HCT116 (cell line): ENCODE results near the gene PLCB3.

ENCODE experiments used
- CBX3 ChIP-seq: IDR thresholded peaks from 2 replicates; pipeline ENCODE4 v1.6.1; 2012; ENCODE audit warnings: low read depth
- ELF1 ChIP-seq: IDR thresholded peaks from 2 replicates; pipeline ENCODE4 v1.6.1; 2012; ENCODE audit warnings: low read depth, borderline replicate concordance
- EZH2 ChIP-seq: fragments of 200-600 bp; sonication (generic); IDR thresholded peaks from 2 replicates; pipeline ENCODE4 v1.6.1; 2017; ENCODE audit warnings: antibody characterized with exemption, mixed run types
- EZH2phosphoT487 ChIP-seq: fragments of 200-600 bp; IDR thresholded peaks from 2 replicates; pipeline ENCODE4 v1.6.1; 2018; ENCODE audit warnings: antibody characterized with exemption, borderline replicate concordance
- JUND ChIP-seq: IDR thresholded peaks from 2 replicates; pipeline ENCODE4 v1.6.1; 2012
- POLR2A ChIP-seq: IDR thresholded peaks from 2 replicates; pipeline ENCODE4 v1.7.0; 2011; ENCODE audit warnings: borderline replicate concordance; ENCODE audit not compliant: insufficient read depth, insufficient read length; ENCODE audit errors: extremely low read depth
- POLR2AphosphoS5 ChIP-seq: IDR thresholded peaks from 2 replicates; pipeline ENCODE4 v1.6.1; 2011; ENCODE audit warnings: mild to moderate bottlenecking, low read depth, low read length, moderate library complexity
- SIN3A ChIP-seq: IDR thresholded peaks from 2 replicates; pipeline ENCODE4 v1.6.1; 2012; ENCODE audit warnings: low read depth
- TF ChIP-seq, protein P1 (sequence below), 3 experiments: fragments of 200-600 bp in 1 of 3; sonication (generic) in 1 of 3; IDR thresholded peaks in 2 of 3; conservative IDR thresholded peaks in 1 of 3; 2 replicates each; pipeline ENCODE4 v1.5.1; 2012 to 2017; ENCODE audit warnings: low read depth in 2 of 3, low read length in 2 of 3, antibody characterized with exemption in 1 of 3, borderline replicate concordance in 1 of 3, control low read depth in 1 of 3, mild to moderate bottlenecking in 1 of 3, mixed read lengths in 1 of 3, mixed run types in 1 of 3, moderate library complexity in 1 of 3; ENCODE audit not compliant: insufficient read depth in 1 of 3
- TF ChIP-seq, protein P2 (sequence below): IDR thresholded peaks from 2 replicates; pipeline ENCODE4 v1.6.1; 2012; ENCODE audit warnings: low read depth
- TF ChIP-seq, protein P3 (sequence below): IDR thresholded peaks from 2 replicates; pipeline ENCODE4 v1.6.1; 2011; ENCODE audit warnings: mild to moderate bottlenecking, low read length, moderate library complexity; ENCODE audit not compliant: insufficient replicate concordance; ENCODE audit errors: extremely low read depth

DNA sequence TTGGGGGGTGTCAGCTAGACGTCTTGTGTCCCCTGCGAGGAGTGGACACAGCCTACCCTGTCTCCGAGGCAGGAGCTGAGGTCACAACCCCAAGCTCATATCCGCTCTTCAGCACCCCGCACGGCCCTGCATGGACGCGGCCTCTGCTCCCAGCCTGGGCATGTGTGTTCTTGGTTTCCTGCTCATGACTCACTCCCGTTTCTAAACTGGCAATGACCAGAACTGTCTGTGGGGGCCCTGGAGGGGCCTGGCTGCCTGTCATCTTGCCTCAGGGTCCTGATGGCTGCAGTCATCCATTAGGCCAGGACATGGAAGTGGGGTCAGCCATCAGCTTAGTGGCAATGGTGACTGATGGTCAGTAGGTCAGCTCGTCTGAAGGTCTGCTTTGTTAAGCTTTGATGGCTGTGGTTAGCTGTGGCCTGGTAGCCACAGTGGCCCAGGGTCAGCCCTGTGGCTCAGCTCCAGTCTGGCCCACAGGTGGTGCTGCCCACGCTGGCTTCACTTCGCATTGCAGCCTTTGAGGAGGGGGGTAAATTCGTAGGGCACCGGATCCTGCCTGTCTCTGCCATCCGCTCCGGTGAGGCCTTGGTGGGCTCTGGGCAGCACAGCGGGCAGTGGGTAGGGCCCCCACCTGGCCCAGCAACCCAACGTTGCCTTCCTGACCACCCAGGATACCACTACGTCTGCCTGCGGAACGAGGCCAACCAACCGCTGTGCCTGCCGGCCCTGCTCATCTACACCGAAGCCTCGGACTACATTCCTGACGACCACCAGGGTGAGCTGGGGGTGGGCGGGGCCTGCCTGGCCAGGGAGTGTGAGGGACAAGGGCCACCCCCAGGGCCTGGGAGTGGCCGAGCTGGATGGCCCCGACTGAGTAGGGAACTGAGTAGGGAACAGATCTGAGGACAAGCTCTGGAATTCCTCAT, 12.0 kb downstream of the PLCB3 start:
- TF ChIP-seq, protein P1, sequence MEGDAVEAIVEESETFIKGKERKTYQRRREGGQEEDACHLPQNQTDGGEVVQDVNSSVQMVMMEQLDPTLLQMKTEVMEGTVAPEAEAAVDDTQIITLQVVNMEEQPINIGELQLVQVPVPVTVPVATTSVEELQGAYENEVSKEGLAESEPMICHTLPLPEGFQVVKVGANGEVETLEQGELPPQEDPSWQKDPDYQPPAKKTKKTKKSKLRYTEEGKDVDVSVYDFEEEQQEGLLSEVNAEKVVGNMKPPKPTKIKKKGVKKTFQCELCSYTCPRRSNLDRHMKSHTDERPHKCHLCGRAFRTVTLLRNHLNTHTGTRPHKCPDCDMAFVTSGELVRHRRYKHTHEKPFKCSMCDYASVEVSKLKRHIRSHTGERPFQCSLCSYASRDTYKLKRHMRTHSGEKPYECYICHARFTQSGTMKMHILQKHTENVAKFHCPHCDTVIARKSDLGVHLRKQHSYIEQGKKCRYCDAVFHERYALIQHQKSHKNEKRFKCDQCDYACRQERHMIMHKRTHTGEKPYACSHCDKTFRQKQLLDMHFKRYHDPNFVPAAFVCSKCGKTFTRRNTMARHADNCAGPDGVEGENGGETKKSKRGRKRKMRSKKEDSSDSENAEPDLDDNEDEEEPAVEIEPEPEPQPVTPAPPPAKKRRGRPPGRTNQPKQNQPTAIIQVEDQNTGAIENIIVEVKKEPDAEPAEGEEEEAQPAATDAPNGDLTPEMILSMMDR (IDR thresholded peaks at IDR 0.05 in 2 of 3, conservative IDR thresholded peaks at IDR 0.05 in 1 of 3; ENCODE audit: borderline replicate concordance in 1 of 3, insufficient read depth in 1 of 3, low read depth in 2 of 3, low read length in 2 of 3): no peak
- TF ChIP-seq JUND: no peak
- no peak for TF ChIP-seq CBX3
- no peak for TF ChIP-seq POLR2A
- no peak for TF ChIP-seq EZH2
- TF ChIP-seq, protein P2, sequence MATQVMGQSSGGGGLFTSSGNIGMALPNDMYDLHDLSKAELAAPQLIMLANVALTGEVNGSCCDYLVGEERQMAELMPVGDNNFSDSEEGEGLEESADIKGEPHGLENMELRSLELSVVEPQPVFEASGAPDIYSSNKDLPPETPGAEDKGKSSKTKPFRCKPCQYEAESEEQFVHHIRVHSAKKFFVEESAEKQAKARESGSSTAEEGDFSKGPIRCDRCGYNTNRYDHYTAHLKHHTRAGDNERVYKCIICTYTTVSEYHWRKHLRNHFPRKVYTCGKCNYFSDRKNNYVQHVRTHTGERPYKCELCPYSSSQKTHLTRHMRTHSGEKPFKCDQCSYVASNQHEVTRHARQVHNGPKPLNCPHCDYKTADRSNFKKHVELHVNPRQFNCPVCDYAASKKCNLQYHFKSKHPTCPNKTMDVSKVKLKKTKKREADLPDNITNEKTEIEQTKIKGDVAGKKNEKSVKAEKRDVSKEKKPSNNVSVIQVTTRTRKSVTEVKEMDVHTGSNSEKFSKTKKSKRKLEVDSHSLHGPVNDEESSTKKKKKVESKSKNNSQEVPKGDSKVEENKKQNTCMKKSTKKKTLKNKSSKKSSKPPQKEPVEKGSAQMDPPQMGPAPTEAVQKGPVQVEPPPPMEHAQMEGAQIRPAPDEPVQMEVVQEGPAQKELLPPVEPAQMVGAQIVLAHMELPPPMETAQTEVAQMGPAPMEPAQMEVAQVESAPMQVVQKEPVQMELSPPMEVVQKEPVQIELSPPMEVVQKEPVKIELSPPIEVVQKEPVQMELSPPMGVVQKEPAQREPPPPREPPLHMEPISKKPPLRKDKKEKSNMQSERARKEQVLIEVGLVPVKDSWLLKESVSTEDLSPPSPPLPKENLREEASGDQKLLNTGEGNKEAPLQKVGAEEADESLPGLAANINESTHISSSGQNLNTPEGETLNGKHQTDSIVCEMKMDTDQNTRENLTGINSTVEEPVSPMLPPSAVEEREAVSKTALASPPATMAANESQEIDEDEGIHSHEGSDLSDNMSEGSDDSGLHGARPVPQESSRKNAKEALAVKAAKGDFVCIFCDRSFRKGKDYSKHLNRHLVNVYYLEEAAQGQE: no peak
- no peak for TF ChIP-seq POLR2AphosphoS5
- no peak for TF ChIP-seq EZH2phosphoT487
- no peak for TF ChIP-seq SIN3A
- TF ChIP-seq ELF1: no peak
- TF ChIP-seq, protein P3, sequence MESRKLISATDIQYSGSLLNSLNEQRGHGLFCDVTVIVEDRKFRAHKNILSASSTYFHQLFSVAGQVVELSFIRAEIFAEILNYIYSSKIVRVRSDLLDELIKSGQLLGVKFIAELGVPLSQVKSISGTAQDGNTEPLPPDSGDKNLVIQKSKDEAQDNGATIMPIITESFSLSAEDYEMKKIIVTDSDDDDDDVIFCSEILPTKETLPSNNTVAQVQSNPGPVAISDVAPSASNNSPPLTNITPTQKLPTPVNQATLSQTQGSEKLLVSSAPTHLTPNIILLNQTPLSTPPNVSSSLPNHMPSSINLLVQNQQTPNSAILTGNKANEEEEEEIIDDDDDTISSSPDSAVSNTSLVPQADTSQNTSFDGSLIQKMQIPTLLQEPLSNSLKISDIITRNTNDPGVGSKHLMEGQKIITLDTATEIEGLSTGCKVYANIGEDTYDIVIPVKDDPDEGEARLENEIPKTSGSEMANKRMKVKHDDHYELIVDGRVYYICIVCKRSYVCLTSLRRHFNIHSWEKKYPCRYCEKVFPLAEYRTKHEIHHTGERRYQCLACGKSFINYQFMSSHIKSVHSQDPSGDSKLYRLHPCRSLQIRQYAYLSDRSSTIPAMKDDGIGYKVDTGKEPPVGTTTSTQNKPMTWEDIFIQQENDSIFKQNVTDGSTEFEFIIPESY: no peak
